H1 (cell line): Measurements from ENCODE around the gene UPF2. TPM values are rescaled to one million over a fixed set of nuclear protein-coding genes. Genes with fewer than 3 reads are reported as not detected.

Experiments
- CTCF ChIA-PET: fragments of 300-600 bp; sonication (Branson Sonifier 250); formaldehyde crosslinking; loops from one replicate; lab custom pipeline; 2021; ENCODE audit not compliant: partially characterized antibody; lab: Charles Lee
- POLR2A ChIA-PET: fragments of 300-600 bp; sonication (Branson Sonifier 250); formaldehyde crosslinking; loops from one replicate; lab custom pipeline; 2021; ENCODE audit warnings: inconsistent platforms; ENCODE audit not compliant: partially characterized antibody; lab: Charles Lee
- DNase-seq, 2 experiments: peaks; one replicate each; pipeline versions ENCODE4 v3.0.0 to v3.0.0-alpha.2; 2010 to 2022; ENCODE audit warnings: low spot score in 2 of 2, low read depth in 1 of 2, mixed read lengths in 1 of 2
- FAIRE-seq: peaks from 2 replicates; lab custom pipeline; 2011; peaks lifted over from hg19 to GRCh38; lab: Jason Lieb, UNC
- H2AFZ ChIP-seq: 2 replicates; pipeline ENCODE4 v1.8.1; 2012; ENCODE audit warnings: low read length, inconsistent platforms
- H2AK5ac ChIP-seq: 2 replicates; pipeline ENCODE4 v1.6.1; 2013; ENCODE audit warnings: low read depth, low read length
- H2BK120ac ChIP-seq: replicated peaks from 2 replicates; pipeline ENCODE3; 2013; ENCODE audit warnings: low read depth, low read length, inconsistent platforms
- H2BK12ac ChIP-seq: 2 replicates; pipeline ENCODE4 v1.6.1; 2013; ENCODE audit warnings: low read depth, low read length
- H2BK15ac ChIP-seq: 2 replicates; pipeline ENCODE4 v1.6.1; 2013; ENCODE audit warnings: low read length
- H2BK20ac ChIP-seq: 2 replicates; pipeline ENCODE4 v1.6.1; 2013; ENCODE audit warnings: low read length
- H2BK5ac ChIP-seq: 2 replicates; pipeline ENCODE4 v1.6.1; 2013; ENCODE audit warnings: low read depth, low read length
- H3K14ac ChIP-seq: 2 replicates; pipeline ENCODE4 v1.6.1; 2013; ENCODE audit warnings: inconsistent platforms; ENCODE audit not compliant: insufficient read length
- H3K18ac ChIP-seq: 2 replicates; pipeline ENCODE4 v1.6.1; 2013; ENCODE audit warnings: low read length; ENCODE audit errors: extremely low read depth
- H3K23ac ChIP-seq: 2 replicates; pipeline ENCODE4 v1.6.1; 2013; ENCODE audit warnings: inconsistent platforms; ENCODE audit not compliant: insufficient read length
- H3K23me2 ChIP-seq: 2 replicates; pipeline ENCODE4 v1.6.1; 2013; ENCODE audit warnings: low read depth, low read length
- H3K27ac ChIP-seq: 2 replicates; pipeline ENCODE4 v1.6.1; 2011; ENCODE audit warnings: low read depth, low read length, inconsistent platforms
- H3K27me3 ChIP-seq, 4 experiments: replicated peaks in 1 of 4; 1 replicate in 1 of 4; 2 replicates in 3 of 4; pipeline versions ENCODE4 v1.6.1 to v1.8.1; 2011 to 2013; ENCODE audit warnings: low read length in 3 of 4, mild to moderate bottlenecking in 3 of 4, inconsistent platforms in 2 of 4, mixed read lengths in 2 of 4, moderate library complexity in 1 of 4; ENCODE audit not compliant: control insufficient read depth in 3 of 4, insufficient read depth in 3 of 4; ENCODE audit errors: extremely low read depth in 1 of 4
- H3K36me3 ChIP-seq, 4 experiments: 2 replicates each; pipeline versions ENCODE4 v1.6.1 to v1.8.1; 2011 to 2013; ENCODE audit warnings: mild to moderate bottlenecking in 4 of 4, low read length in 3 of 4, moderate library complexity in 2 of 4, control low read depth in 1 of 4, inconsistent platforms in 1 of 4; ENCODE audit not compliant: insufficient read depth in 4 of 4, control insufficient read depth in 2 of 4
- H3K4ac ChIP-seq: replicated peaks from 2 replicates; pipeline ENCODE3; 2013; ENCODE audit warnings: low read length, low read depth, mixed read lengths, inconsistent platforms; ENCODE audit not compliant: insufficient read length
- H3K4me1 ChIP-seq, 4 experiments: replicated peaks in 1 of 4; 1 replicate in 1 of 4; 2 replicates in 3 of 4; pipeline versions ENCODE4 v1.6.1 to v1.8.1; 2011 to 2013; ENCODE audit warnings: low read length in 3 of 4, inconsistent platforms in 2 of 4, mixed read lengths in 1 of 4; ENCODE audit not compliant: insufficient read depth in 4 of 4, control insufficient read depth in 3 of 4
- H3K4me2 ChIP-seq, 2 experiments: 2 replicates each; pipeline versions ENCODE4 v1.6.1 to v1.8.1; 2011 to 2013; ENCODE audit warnings: low read depth in 2 of 2, low read length in 2 of 2, control low read depth in 1 of 2, inconsistent platforms in 1 of 2, mild to moderate bottlenecking in 1 of 2; ENCODE audit not compliant: insufficient read depth in 1 of 2
- H3K4me3 ChIP-seq, 4 experiments: fragments of 200-600, 300-600 bp in 1 of 4; sonication (generic), shearing (Covaris generic), sonication (Bioruptor Twin) in 1 of 4; 2 replicates each; pipeline versions ENCODE4 v1.5.1 to v1.8.1; 2011 to 2016; ENCODE audit warnings: low read length in 4 of 4, low read depth in 3 of 4, control low read depth in 2 of 4, inconsistent platforms in 2 of 4, mild to moderate bottlenecking in 2 of 4, mixed read lengths in 1 of 4, moderate library complexity in 1 of 4; ENCODE audit not compliant: insufficient read depth in 2 of 4; ENCODE audit errors: extremely low read depth in 1 of 4
- H3K56ac ChIP-seq: replicated peaks from 2 replicates; pipeline ENCODE3; 2013; ENCODE audit warnings: low read depth, mild to moderate bottlenecking, mixed read lengths, low read length, inconsistent platforms; ENCODE audit not compliant: insufficient read length
- H3K79me1 ChIP-seq: 2 replicates; pipeline ENCODE4 v1.6.1; 2013; ENCODE audit warnings: low read depth, low read length, control low read depth
- H3K79me2 ChIP-seq, 2 experiments: 2 replicates each; pipeline versions ENCODE4 v1.6.1 to v1.8.1; 2012 to 2013; ENCODE audit warnings: low read length in 2 of 2, mild to moderate bottlenecking in 2 of 2, inconsistent platforms in 1 of 2; ENCODE audit not compliant: insufficient read depth in 2 of 2, control insufficient read depth in 1 of 2
- H3K9ac ChIP-seq, 4 experiments: replicated peaks in 1 of 4; 1 replicate in 1 of 4; 2 replicates in 3 of 4; pipeline versions ENCODE4 v1.6.1 to v1.8.1; 2011 to 2013; ENCODE audit warnings: low read depth in 3 of 4, low read length in 3 of 4, control low read depth in 2 of 4, mild to moderate bottlenecking in 2 of 4, moderate library complexity in 2 of 4, inconsistent platforms in 1 of 4; ENCODE audit errors: extremely low read depth in 1 of 4
- H3K9me3 ChIP-seq, 2 experiments: 2 replicates each; pipeline versions ENCODE4 v1.6.1 to v1.8.1; 2012 to 2013; ENCODE audit warnings: mild to moderate bottlenecking in 2 of 2, moderate library complexity in 2 of 2, control low read depth in 1 of 2, inconsistent platforms in 1 of 2, low read depth in 1 of 2, low read length in 1 of 2, mixed read lengths in 1 of 2; ENCODE audit not compliant: insufficient read depth in 2 of 2
- H4K20me1 ChIP-seq, 2 experiments: replicated peaks in 1 of 2; 2 replicates each; pipeline versions ENCODE3 to v1.8.1; 2011 to 2013; ENCODE audit warnings: inconsistent platforms in 2 of 2, low read length in 2 of 2, mild to moderate bottlenecking in 1 of 2; ENCODE audit not compliant: insufficient read depth in 2 of 2, control insufficient read depth in 1 of 2
- H4K5ac ChIP-seq: 2 replicates; pipeline ENCODE4 v1.6.1; 2013; ENCODE audit warnings: low read length, low read depth, mixed read lengths, inconsistent platforms; ENCODE audit not compliant: insufficient read length
- H4K8ac ChIP-seq: 2 replicates; pipeline ENCODE4 v1.8.0; 2013; ENCODE audit warnings: mild to moderate bottlenecking, moderate library complexity, low read length, inconsistent platforms; ENCODE audit not compliant: insufficient read depth; ENCODE audit errors: extremely low read depth
- H4K91ac ChIP-seq: replicated peaks from 2 replicates; pipeline ENCODE3; 2013; ENCODE audit warnings: low read length, mixed read lengths, inconsistent platforms; ENCODE audit not compliant: insufficient read length
- EZH2 ChIP-seq: fragments of 200-600 bp; sonication (generic); IDR thresholded peaks from 2 replicates; pipeline ENCODE4 v1.7.1; 2012; ENCODE audit warnings: low read depth, mild to moderate bottlenecking, moderate library complexity, low read length, inconsistent platforms; ENCODE audit not compliant: severe bottlenecking
- KDM1A ChIP-seq: fragments of 200-600, 300-600 bp; sonication (generic); IDR thresholded peaks from 2 replicates; pipeline ENCODE4 v1.7.1; 2016; ENCODE audit warnings: mild to moderate bottlenecking, low read length, borderline replicate concordance
- NRF1 ChIP-seq: IDR thresholded peaks from 2 replicates; pipeline ENCODE4 v1.6.1; 2011; ENCODE audit warnings: mild to moderate bottlenecking, low read depth, low read length, improper control_type of control experiment
- PHF8 ChIP-seq: fragments of 200-600 bp; sonication (generic); conservative IDR thresholded peaks from 2 replicates; pipeline ENCODE4 v1.7.1; 2012; ENCODE audit warnings: low read depth, mild to moderate bottlenecking, inconsistent platforms, low read length, moderate library complexity
- POLR2AphosphoS5 ChIP-seq: IDR thresholded peaks from 2 replicates; pipeline ENCODE4 v1.6.1; 2011; ENCODE audit warnings: low read depth, low read length
- SP4 ChIP-seq: IDR thresholded peaks from 2 replicates; pipeline ENCODE4 v1.6.1; 2012; ENCODE audit warnings: low read length, inconsistent platforms
- TCF12 ChIP-seq: IDR thresholded peaks from 2 replicates; pipeline ENCODE4 v1.6.1; 2011; ENCODE audit warnings: low read depth, mild to moderate bottlenecking, low read length
- WGBS, 2 experiments: shearing (Covaris generic) in 1 of 2; methylation state at CpG; one replicate each; pipeline versions ENCODE4 v1.1.6 to v1.1.7; 2013 to 2015; ENCODE audit warnings: low lambda C conversion rate in 2 of 2, mixed read lengths in 2 of 2, inconsistent platforms in 1 of 2, low coverage in 1 of 2, missing lambda C conversion rate in 1 of 2; ENCODE audit not compliant: insufficient replicate concordance in 2 of 2, insufficient coverage in 1 of 2, insufficient read length in 1 of 2; ENCODE audit errors: extremely low coverage in 1 of 2, missing lambda C conversion rate in 1 of 2; 5-methylcytosine and 5-hydroxymethylcytosine counted together
- polyA plus RNA-seq, 7 experiments: library from polyadenylated mRNA; depleted of rRNA in 3 of 7; stranded (reverse) in 5 of 7; unstranded in 2 of 7; fragments of >200 nt in 5 of 7; fragments of 200-250 nt in 2 of 7; gene quantifications; 1 replicate in 5 of 7; 2 replicates in 1 of 7; 4 replicates in 1 of 7; pipeline versions ENCODE4 v1.2.1 to v1.2.3, GENCODE V29; 2011 to 2013; ENCODE audit warnings: missing spikeins in 2 of 7, mixed read lengths in 2 of 7
- total RNA-seq: library from RNA; stranded (reverse); fragmentation: NEBNext Ultra II Directional; extraction: Animal tissue kit (Norgen Biotek cat#: 25700); gene quantifications from 2 replicates; pipeline ENCODE4 v1.2.1, GENCODE V29; 2021
- TF ChIP-seq, protein P1 (sequence below), 3 experiments: IDR thresholded peaks; 1 replicate in 2 of 3; 2 replicates in 1 of 3; pipeline versions ENCODE4 v1.5.1 to v1.6.1; 2011; ENCODE audit warnings: low read length in 3 of 3, mild to moderate bottlenecking in 3 of 3, inconsistent platforms in 2 of 3, low read depth in 1 of 3, moderate library complexity in 1 of 3; ENCODE audit not compliant: insufficient read depth in 1 of 3; ENCODE audit errors: control extremely low read depth in 1 of 3
- TF ChIP-seq, protein P2 (sequence below): IDR thresholded peaks from 2 replicates; pipeline ENCODE4 v1.6.1; 2011; ENCODE audit warnings: low read depth, mild to moderate bottlenecking, low read length; ENCODE audit not compliant: insufficient read depth

Gene UPF2
- total and polyA plus RNA-seq, 2 of the 8 experiments (the other 6 are each of a cell fraction or from before 2014, with no cell fraction given) = 6.2 to 32.8 TPM

DNA sequence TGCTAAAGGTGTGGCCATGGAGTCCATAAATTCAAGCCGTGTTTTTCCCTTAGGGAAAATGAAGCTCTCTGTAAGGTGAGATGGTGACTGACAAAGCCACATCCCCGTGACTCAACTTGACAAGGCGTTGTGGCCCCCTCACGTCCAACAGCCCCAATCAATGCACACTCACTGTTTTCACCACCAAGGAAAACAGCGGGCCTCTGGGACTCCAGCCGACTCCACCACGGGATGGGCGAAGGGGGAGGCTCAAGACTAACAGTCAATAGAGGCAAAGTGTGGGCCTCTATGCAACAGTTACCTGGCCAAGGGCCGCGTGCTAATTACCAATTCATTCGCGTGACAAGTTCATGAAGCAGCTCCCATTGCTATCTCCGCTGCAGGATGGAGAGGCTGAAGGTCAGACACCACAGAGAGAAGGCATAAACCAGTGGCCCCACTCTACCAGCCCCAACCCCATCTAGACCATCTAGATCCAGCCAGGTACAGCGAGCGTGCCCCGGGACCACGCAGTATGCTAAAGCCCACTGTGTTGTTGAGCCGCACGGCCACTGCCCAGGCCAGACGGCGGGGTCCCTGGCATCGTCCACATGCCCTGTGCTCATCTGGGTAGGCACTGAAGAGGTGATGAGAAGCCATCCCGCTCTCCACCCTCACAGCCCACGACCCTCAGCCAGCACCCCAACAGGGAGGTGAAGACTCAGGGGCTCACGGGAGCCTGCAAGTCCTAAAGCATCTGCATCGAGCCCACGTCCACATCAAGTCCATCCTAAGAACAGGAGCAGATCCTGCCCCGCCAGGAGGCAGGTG is 143.3 kb downstream of the UPF2 start:
- Histone ChIP-seq H2BK15ac (0 out of 2 replicates have a peak overlapping the region, but pooled peaks have one; percentile 72), H3K79me2 (no peaks in the 10 kb centered on the region), H3K4me1 (peaks cover 0 to 4% (median 1%) of the 10 kb centered on the region in 4 experiments; a peak in 2 of 7 replicates), H3K27ac (no peak overlapping the region), H3K14ac (no peak overlapping the region), H4K8ac (no peak overlapping the region), H4K91ac (no peak overlapping the region), H2BK20ac (no peak overlapping the region), H2BK5ac (no peak overlapping the region), H3K27me3 (no peaks in the 10 kb centered on the region), H3K79me1 (no peaks in the 10 kb centered on the region), H3K9ac (no peak overlapping the region), H3K23me2 (no peaks in the 10 kb centered on the region), H2BK120ac (no peak overlapping the region), H3K18ac (no peak overlapping the region), H4K20me1 (no peaks in the 10 kb centered on the region), H3K56ac (no peak overlapping the region), H2AFZ (no peak overlapping the region; the same call in 1 of the 2 replicates), H3K23ac (no peak overlapping the region), H4K5ac (no peak overlapping the region), H3K9me3 (no peaks in the 10 kb centered on the region), H3K4me2 (no peak overlapping the region), H2BK12ac (no peak overlapping the region), H3K36me3 (no peaks in the 10 kb centered on the region), H3K4ac (peak overlapping the region; percentile 39), H2AK5ac (no peak overlapping the region), H3K4me3 (no peak overlapping the region)
- ChIA-PET CTCF (interaction anchor here (1.3 to 7.8 kb wide), 2 partner anchors 18 to 31 kb away, joined by 3 to 34 read pairs; no protein-coding TSS in a partner anchor), POLR2A (no interaction called here)
- DNase-seq = no peak
- FAIRE-seq = no peak
- 89% methylated on average over 28 of the region's 28 CpGs; no CpG with 5 or more reads in 1 of the 2 experiments for WGBS, 2 experiments
- TF ChIP-seq EZH2 = no peak
- TF ChIP-seq PHF8 = no peak
- TF ChIP-seq, protein P1, sequence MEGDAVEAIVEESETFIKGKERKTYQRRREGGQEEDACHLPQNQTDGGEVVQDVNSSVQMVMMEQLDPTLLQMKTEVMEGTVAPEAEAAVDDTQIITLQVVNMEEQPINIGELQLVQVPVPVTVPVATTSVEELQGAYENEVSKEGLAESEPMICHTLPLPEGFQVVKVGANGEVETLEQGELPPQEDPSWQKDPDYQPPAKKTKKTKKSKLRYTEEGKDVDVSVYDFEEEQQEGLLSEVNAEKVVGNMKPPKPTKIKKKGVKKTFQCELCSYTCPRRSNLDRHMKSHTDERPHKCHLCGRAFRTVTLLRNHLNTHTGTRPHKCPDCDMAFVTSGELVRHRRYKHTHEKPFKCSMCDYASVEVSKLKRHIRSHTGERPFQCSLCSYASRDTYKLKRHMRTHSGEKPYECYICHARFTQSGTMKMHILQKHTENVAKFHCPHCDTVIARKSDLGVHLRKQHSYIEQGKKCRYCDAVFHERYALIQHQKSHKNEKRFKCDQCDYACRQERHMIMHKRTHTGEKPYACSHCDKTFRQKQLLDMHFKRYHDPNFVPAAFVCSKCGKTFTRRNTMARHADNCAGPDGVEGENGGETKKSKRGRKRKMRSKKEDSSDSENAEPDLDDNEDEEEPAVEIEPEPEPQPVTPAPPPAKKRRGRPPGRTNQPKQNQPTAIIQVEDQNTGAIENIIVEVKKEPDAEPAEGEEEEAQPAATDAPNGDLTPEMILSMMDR (IDR thresholded peaks at IDR 0.05; ENCODE audit: control extremely low read depth in 1 of 3, insufficient read depth in 1 of 3, low read depth in 1 of 3, low read length in 3 of 3) = no peak
- TF ChIP-seq POLR2AphosphoS5 = no peak
- no peak for TF ChIP-seq NRF1
- TF ChIP-seq, protein P2, sequence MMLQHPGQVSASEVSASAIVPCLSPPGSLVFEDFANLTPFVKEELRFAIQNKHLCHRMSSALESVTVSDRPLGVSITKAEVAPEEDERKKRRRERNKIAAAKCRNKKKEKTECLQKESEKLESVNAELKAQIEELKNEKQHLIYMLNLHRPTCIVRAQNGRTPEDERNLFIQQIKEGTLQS = no peak
- no peak for TF ChIP-seq TCF12
- no peak for TF ChIP-seq SP4
- TF ChIP-seq KDM1A = no peak
